Measurements from ENCODE around the gene ABTB2.
"Not testable (repeated sequence)": the region's sequence is repeated elsewhere in the genome, so short reads cannot be mapped to it uniquely, and the experiment has no call there.

ABTB2 gene

DNA sequence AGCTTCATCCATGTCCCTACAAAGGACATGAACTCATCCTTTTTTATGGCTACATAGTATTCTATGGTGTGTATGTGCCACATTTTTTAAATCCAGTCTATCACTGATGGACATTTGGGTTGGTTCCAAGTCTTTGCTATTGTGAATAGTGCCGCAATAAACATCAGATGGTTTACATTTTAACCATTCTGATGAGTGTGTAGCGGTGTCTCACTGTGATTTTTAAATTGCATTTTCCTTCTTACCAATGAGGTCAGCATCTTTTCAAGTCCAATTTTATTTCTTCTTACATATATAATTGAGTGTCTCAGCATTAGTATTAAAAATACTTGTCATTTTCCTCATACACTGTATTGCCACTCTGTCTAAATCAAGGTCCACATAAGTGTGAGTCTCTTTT lies 28.5 kb upstream of the ABTB2 start:
- not testable (repeated sequence) for H3K9me3 ChIP-seq (ENCODE audit: control insufficient read depth, insufficient read depth, low read length); H3K4me1 ChIP-seq (ENCODE audit: control insufficient read depth, insufficient read depth, low read length); H3K27me3 ChIP-seq (ENCODE audit: control insufficient read depth, insufficient read depth, low read length); H3K36me3 ChIP-seq (ENCODE audit: control insufficient read depth, insufficient read depth, low read length); H3K4me3 ChIP-seq (ENCODE audit: low read depth, low read length); H3K9ac ChIP-seq (ENCODE audit: low read depth, low read length)

DNA sequence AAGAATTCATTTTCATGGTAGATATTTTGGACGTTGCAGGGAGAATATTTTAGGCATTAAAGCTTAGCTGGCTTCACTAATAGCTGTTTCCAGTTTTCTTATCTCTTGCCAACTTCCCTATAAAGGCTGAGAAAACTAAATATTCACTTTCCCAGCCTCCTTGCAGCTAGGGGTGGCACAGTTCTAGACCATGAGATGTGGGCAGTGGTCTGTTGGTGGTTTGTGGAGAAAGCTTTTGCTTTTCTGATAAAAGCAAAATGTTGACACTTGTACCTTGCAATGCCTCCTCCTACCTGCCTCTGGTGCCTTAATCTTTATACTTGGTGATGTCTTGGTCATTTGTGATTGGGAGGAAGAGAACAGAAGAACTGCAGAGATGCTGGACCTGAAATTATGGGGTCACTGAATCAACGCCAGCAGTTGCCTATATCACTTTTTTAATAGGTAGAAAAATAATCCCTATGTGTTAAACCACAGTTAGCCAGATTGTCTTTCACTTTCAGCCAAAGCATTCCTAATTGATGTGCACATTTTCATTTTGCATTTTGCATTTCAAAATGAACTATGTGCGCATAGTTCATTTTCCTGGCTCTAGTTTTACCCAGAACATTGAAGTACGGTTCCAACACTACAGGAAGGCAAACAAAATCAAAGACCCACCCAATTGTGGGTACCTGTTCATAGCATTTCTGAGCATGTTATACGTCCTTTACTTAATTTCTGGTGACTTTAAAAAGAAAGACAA lies 24.9 kb upstream of the ABTB2 start:
- Histone ChIP-seq H3K27me3 (ENCODE audit: control insufficient read depth, insufficient read depth, low read length) (no peaks in the 10 kb centered on the region), H3K36me3 (ENCODE audit: control insufficient read depth, insufficient read depth, low read length) (no peaks in the 10 kb centered on the region), H3K9me3 (ENCODE audit: control insufficient read depth, insufficient read depth, low read length) (no peaks in the 10 kb centered on the region), H3K4me1 (ENCODE audit: control insufficient read depth, insufficient read depth, low read length) (no peaks in the 10 kb centered on the region), H3K4me3 (ENCODE audit: low read depth, low read length) (no peak overlapping the region), H3K9ac (ENCODE audit: low read depth, low read length) (no peak overlapping the region)

GRCh38 chr11:34381775-34382174 lies 24.0 kb upstream of the ABTB2 start:
- Histone ChIP-seq H3K4me1 (ENCODE audit: control insufficient read depth, insufficient read depth, low read length) (no peaks in the 10 kb centered on the region), H3K36me3 (ENCODE audit: control insufficient read depth, insufficient read depth, low read length) (no peaks in the 10 kb centered on the region), H3K9me3 (ENCODE audit: control insufficient read depth, insufficient read depth, low read length) (no peaks in the 10 kb centered on the region), H3K4me3 (ENCODE audit: low read depth, low read length) (no peak overlapping the region), H3K27me3 (ENCODE audit: control insufficient read depth, insufficient read depth, low read length) (no peaks in the 10 kb centered on the region), H3K9ac (ENCODE audit: low read depth, low read length) (no peak overlapping the region)

GRCh38 chr11:34380696-34381095 lies 22.9 kb upstream of the ABTB2 start:
- Histone ChIP-seq H3K27me3 (ENCODE audit: control insufficient read depth, insufficient read depth, low read length) (no peaks in the 10 kb centered on the region), H3K4me3 (ENCODE audit: low read depth, low read length) (no peak overlapping the region), H3K36me3 (ENCODE audit: control insufficient read depth, insufficient read depth, low read length) (no peaks in the 10 kb centered on the region), H3K4me1 (ENCODE audit: control insufficient read depth, insufficient read depth, low read length) (no peaks in the 10 kb centered on the region), H3K9ac (ENCODE audit: low read depth, low read length) (no peak overlapping the region), H3K9me3 (ENCODE audit: control insufficient read depth, insufficient read depth, low read length) (no peaks in the 10 kb centered on the region)

DNA sequence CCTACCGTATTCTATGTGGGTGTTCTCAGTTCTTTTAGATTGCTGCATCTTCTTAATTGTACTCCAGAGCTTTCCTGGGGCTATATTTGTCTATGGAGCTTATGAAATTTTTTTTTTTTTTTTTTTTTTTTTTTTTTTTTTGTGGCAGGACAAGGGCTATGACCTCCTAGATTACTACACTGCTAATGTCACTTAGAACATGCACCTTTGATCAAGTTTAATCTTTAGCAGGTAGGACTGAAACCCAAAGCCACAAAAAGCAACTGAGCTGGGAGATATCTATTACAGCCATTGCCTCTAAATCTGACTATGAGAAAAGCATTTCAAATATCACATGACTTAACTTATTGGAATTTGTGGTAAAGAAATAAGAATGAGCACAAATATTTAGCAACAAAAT lies 21.7 kb upstream of the ABTB2 start:
- Histone ChIP-seq H3K9ac (ENCODE audit: low read depth, low read length) (no peak overlapping the region), H3K4me3 (ENCODE audit: low read depth, low read length) (no peak overlapping the region), H3K4me1 (ENCODE audit: control insufficient read depth, insufficient read depth, low read length) (no peaks in the 10 kb centered on the region), H3K9me3 (ENCODE audit: control insufficient read depth, insufficient read depth, low read length) (no peaks in the 10 kb centered on the region), H3K27me3 (ENCODE audit: control insufficient read depth, insufficient read depth, low read length) (no peaks in the 10 kb centered on the region), H3K36me3 (ENCODE audit: control insufficient read depth, insufficient read depth, low read length) (no peaks in the 10 kb centered on the region)

- no peaks in the 10 kb centered on the region for H3K9me3 ChIP-seq (ENCODE audit: control insufficient read depth, insufficient read depth, low read length)
- no peaks in the 10 kb centered on the region for H3K27me3 ChIP-seq (ENCODE audit: control insufficient read depth, insufficient read depth, low read length)
- no peak overlapping the region for H3K9ac ChIP-seq (ENCODE audit: low read depth, low read length)
- H3K4me1 ChIP-seq (ENCODE audit: control insufficient read depth, insufficient read depth, low read length), result no peaks in the 10 kb centered on the region
- no peak overlapping the region for H3K4me3 ChIP-seq (ENCODE audit: low read depth, low read length)
- H3K36me3 ChIP-seq (ENCODE audit: control insufficient read depth, insufficient read depth, low read length), result no peaks in the 10 kb centered on the region
These were observed 21.3 kb upstream of the ABTB2 start for GRCh38 chr11:34379079-34379478.

DNA sequence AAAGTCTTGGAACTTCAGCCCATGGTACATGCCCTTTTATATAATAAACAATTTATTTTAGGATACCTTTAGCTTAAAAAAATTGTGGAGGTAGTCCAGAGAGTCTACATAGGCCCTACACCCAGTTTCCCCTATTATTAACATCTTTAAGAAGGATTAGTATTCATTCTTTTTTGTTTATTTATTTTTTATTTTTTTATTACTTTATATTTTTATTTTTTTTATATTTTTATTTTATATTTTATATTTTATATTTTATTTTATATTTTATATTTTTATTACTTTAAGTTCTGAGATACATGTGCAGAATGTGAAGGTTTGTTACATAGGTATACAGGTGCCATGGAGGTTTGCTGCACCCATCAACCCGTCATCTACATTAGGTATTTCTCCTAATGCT lies 15.9 kb upstream of the ABTB2 start:
- Histone ChIP-seq H3K9me3 (ENCODE audit: control insufficient read depth, insufficient read depth, low read length) (no peaks in the 10 kb centered on the region), H3K27me3 (ENCODE audit: control insufficient read depth, insufficient read depth, low read length) (no peaks in the 10 kb centered on the region)

GRCh38 chr11:34366522-34366921 lies 8.7 kb upstream of the ABTB2 start:
- Histone ChIP-seq H3K9ac (ENCODE audit: low read depth, low read length) (no peak overlapping the region), H3K27me3 (ENCODE audit: control insufficient read depth, insufficient read depth, low read length) (no peaks in the 10 kb centered on the region), H3K9me3 (ENCODE audit: control insufficient read depth, insufficient read depth, low read length) (no peaks in the 10 kb centered on the region), H3K4me1 (ENCODE audit: control insufficient read depth, insufficient read depth, low read length) (peaks cover 2% of the 10 kb centered on the region), H3K36me3 (ENCODE audit: control insufficient read depth, insufficient read depth, low read length) (no peaks in the 10 kb centered on the region), H3K4me3 (ENCODE audit: low read depth, low read length) (no peak overlapping the region)

More for the DNA sequence above, 15.9 kb upstream of the ABTB2 start:
- no peak overlapping the region for H3K4me3 ChIP-seq (ENCODE audit: low read depth, low read length)
- H3K36me3 ChIP-seq (ENCODE audit: control insufficient read depth, insufficient read depth, low read length), result no peaks in the 10 kb centered on the region
- no peak overlapping the region for H3K9ac ChIP-seq (ENCODE audit: low read depth, low read length)
- peaks cover 3% of the 10 kb centered on the region for H3K4me1 ChIP-seq (ENCODE audit: control insufficient read depth, insufficient read depth, low read length)

- Histone ChIP-seq H3K9ac (ENCODE audit: low read depth, low read length) (no peak overlapping the region), H3K27me3 (ENCODE audit: control insufficient read depth, insufficient read depth, low read length) (no peaks in the 10 kb centered on the region), H3K9me3 (ENCODE audit: control insufficient read depth, insufficient read depth, low read length) (no peaks in the 10 kb centered on the region), H3K4me3 (ENCODE audit: low read depth, low read length) (no peak overlapping the region), H3K4me1 (ENCODE audit: control insufficient read depth, insufficient read depth, low read length) (no peaks in the 10 kb centered on the region), H3K36me3 (ENCODE audit: control insufficient read depth, insufficient read depth, low read length) (no peaks in the 10 kb centered on the region)
These were observed 6.3 kb upstream of the ABTB2 start for GRCh38 chr11:34364102-34364501.

DNA sequence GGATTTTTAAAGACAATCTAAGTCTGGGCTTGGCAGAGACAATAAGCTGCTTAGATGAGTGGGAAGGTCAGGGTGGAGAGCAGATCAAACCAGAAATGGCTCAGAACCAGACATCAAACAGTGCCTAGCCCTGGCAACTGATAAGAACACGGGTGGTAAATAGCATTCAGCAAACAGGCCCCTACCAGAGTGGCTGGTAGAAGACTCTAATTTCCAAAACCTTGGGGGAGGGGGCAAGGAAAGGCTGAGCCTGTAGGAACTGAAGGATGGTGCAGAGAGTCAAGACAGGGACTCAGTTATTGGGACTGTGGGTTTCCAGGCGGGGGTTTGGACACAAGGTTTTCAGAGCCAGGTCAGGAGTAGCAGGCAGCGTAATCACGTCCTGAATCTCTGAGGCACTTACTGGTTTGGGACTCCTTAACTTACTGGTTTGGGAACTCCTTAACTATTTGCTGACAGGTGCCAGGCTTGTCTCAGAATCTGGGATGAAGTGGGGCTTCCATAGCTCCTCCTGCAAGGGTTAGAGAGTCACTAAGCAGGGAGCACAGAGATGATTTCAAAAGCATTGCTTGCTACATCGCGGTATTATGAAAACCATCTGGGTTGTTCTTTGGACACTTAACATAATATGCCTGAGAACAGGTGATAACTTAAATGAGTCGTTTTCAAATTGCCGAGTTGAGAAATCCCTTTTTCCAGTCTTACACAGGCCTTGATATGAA lies 5.7 kb upstream of the ABTB2 start:
- no peaks in the 10 kb centered on the region for H3K27me3 ChIP-seq (ENCODE audit: control insufficient read depth, insufficient read depth, low read length)
- no peak overlapping the region for H3K4me3 ChIP-seq (ENCODE audit: low read depth, low read length)
- H3K9me3 ChIP-seq (ENCODE audit: control insufficient read depth, insufficient read depth, low read length), result no peaks in the 10 kb centered on the region
- no peak overlapping the region for H3K9ac ChIP-seq (ENCODE audit: low read depth, low read length)
- H3K36me3 ChIP-seq (ENCODE audit: control insufficient read depth, insufficient read depth, low read length), result no peaks in the 10 kb centered on the region
- peaks cover under 1% of the 10 kb centered on the region for H3K4me1 ChIP-seq (ENCODE audit: control insufficient read depth, insufficient read depth, low read length)

GRCh38 chr11:34360046-34360445 lies 2.2 kb upstream of the ABTB2 start:
- Histone ChIP-seq H3K27me3 (ENCODE audit: control insufficient read depth, insufficient read depth, low read length) (peaks cover 25% of the 10 kb centered on the region), H3K9me3 (ENCODE audit: control insufficient read depth, insufficient read depth, low read length) (no peaks in the 10 kb centered on the region), H3K4me3 (ENCODE audit: low read depth, low read length) (no peak overlapping the region), H3K36me3 (ENCODE audit: control insufficient read depth, insufficient read depth, low read length) (no peaks in the 10 kb centered on the region), H3K9ac (ENCODE audit: low read depth, low read length) (no peak overlapping the region), H3K4me1 (ENCODE audit: control insufficient read depth, insufficient read depth, low read length) (peaks cover 9% of the 10 kb centered on the region)

GRCh38 chr11:34359548-34359891 lies 1.7 kb upstream of the ABTB2 start:
- peak overlapping the region; percentile 93 for H3K4me3 ChIP-seq (ENCODE audit: low read depth, low read length)
- no peaks in the 10 kb centered on the region for H3K36me3 ChIP-seq (ENCODE audit: control insufficient read depth, insufficient read depth, low read length)
- peaks cover 9% of the 10 kb centered on the region for H3K4me1 ChIP-seq (ENCODE audit: control insufficient read depth, insufficient read depth, low read length)
- no peak overlapping the region for H3K9ac ChIP-seq (ENCODE audit: low read depth, low read length)
- no peaks in the 10 kb centered on the region for H3K9me3 ChIP-seq (ENCODE audit: control insufficient read depth, insufficient read depth, low read length)
- H3K27me3 ChIP-seq (ENCODE audit: control insufficient read depth, insufficient read depth, low read length), result peaks cover 30% of the 10 kb centered on the region
